Peyer's patch (tissue), 4 donors: ENCODE data around the gene PBX1. TPM values are rescaled to one million over a fixed set of nuclear protein-coding genes. Genes with fewer than 3 reads are reported as not detected.

Experiments used
- DNase-seq, 3 donors: peaks; one replicate each; pipeline ENCODE4 v3.0.0-alpha.2; 2017 to 2019
- H3K27ac ChIP-seq, 4 donors: fragments of 200-600 bp; sonication (generic); one replicate each; pipeline ENCODE4 v1.5.1; 2016 to 2019
- H3K27me3 ChIP-seq, 2 donors: fragments of 200-600 bp; sonication (generic); one replicate each; pipeline ENCODE4 v1.5.1; 2019
- H3K36me3 ChIP-seq, 3 donors: fragments of 200-600 bp; sonication (generic); one replicate each; pipeline ENCODE4 v1.5.1; 2016 to 2019
- H3K4me1 ChIP-seq, 4 donors: fragments of 200-600 bp; sonication (generic); one replicate each; pipeline ENCODE4 v1.5.1; 2016 to 2019
- H3K4me3 ChIP-seq, 4 donors: fragments of 200-600 bp; sonication (generic); 1 replicate in 3 of 4; 2 replicates in 1 of 4; pipeline ENCODE4 v1.5.1; 2016 to 2019; ENCODE audit warnings: mild to moderate bottlenecking in 1 of 4
- H3K9me3 ChIP-seq, 4 donors: fragments of 200-600 bp; sonication (generic); one replicate each; pipeline ENCODE4 v1.5.1; 2016 to 2019; ENCODE audit warnings: mild to moderate bottlenecking in 1 of 4
- POLR2A ChIP-seq, 2 donors: fragments of 450-650 bp; IDR thresholded peaks; one replicate each; pipeline ENCODE4 v1.5.1; 2017; ENCODE audit warnings: antibody characterized with exemption in 2 of 2, mild to moderate bottlenecking in 2 of 2, moderate library complexity in 2 of 2
- total RNA-seq, 4 donors: library from RNA; depleted of rRNA; stranded (reverse); fragments of >200 nt; gene quantifications; one replicate each; pipeline ENCODE4 v1.1.0, GENCODE V29; 2016
- TF ChIP-seq, protein P1 (sequence below), 6 experiments: fragments of 450-650 bp in 4 of 6; fragments of 200-600 bp in 2 of 6; sonication (generic) in 1 of 6; IDR thresholded peaks; one replicate each; pipeline ENCODE4 v1.5.1; 2017 to 2019; ENCODE audit warnings: antibody characterized with exemption in 6 of 6, mild to moderate bottlenecking in 3 of 6, moderate library complexity in 1 of 6

PBX1 gene
- total RNA-seq, 4 donors from 2014 or later = 20.6 to 57.5 (median 40.4) TPM

DNA sequence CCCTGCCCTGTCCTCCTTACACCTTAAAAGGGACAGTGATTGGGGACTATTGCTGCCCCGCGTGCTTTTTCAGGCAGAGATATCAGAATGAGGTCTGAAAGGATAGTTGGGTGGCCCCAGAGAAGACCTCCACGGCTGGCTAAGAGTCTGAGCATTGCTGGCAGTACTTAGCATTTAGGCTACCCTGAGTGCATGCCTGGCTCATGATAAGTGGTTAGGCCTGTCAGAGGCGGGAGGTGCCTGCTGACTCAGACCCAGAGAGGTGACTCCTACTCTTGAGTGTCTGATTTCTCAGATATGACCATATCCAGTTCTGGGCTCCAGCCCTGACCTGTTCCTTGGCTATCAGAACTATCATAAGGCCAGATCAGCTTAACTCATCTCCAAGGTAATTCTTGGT lies 213.7 kb downstream of the PBX1 start:
- no peak overlapping the region for H3K4me3 ChIP-seq
- H3K9me3 ChIP-seq = no peaks in the 10 kb centered on the region
- peaks cover 0 to 83% (median 11%) of the 10 kb centered on the region in 4 donors for H3K4me1 ChIP-seq
- H3K27ac ChIP-seq = peak overlapping the region in 3 of 4 donors; percentile 32 to 88 (median 71)
- H3K36me3 ChIP-seq = no peaks in the 10 kb centered on the region
- TF ChIP-seq, protein P1, sequence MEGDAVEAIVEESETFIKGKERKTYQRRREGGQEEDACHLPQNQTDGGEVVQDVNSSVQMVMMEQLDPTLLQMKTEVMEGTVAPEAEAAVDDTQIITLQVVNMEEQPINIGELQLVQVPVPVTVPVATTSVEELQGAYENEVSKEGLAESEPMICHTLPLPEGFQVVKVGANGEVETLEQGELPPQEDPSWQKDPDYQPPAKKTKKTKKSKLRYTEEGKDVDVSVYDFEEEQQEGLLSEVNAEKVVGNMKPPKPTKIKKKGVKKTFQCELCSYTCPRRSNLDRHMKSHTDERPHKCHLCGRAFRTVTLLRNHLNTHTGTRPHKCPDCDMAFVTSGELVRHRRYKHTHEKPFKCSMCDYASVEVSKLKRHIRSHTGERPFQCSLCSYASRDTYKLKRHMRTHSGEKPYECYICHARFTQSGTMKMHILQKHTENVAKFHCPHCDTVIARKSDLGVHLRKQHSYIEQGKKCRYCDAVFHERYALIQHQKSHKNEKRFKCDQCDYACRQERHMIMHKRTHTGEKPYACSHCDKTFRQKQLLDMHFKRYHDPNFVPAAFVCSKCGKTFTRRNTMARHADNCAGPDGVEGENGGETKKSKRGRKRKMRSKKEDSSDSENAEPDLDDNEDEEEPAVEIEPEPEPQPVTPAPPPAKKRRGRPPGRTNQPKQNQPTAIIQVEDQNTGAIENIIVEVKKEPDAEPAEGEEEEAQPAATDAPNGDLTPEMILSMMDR (IDR thresholded peaks at IDR 0.05) = no peak
- peak in 1 of 2 donors; percentile 16 for TF ChIP-seq POLR2A (IDR thresholded peaks at IDR 0.05)
- no peaks in the 10 kb centered on the region for H3K27me3 ChIP-seq
- peak in 2 of 3 donors; percentile 59 to 89 for DNase-seq

DNA sequence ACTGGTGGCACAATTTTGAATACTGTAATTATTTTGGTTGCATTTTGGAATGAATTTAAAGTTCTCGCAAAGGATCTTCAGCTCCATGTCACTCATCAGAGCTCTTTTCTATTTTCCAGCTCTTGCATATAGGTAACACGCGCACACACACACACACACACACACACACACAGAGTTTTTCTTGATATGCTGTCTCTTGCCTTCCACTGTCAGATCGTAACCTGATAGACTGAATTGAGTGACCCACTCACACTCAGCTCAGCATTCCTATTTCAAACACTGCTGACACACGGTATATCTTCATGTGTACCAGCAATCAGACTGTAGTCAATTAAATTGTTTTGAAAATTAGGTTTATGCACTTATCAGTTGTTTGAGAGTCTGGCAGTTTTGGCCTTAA lies 214.1 kb downstream of the PBX1 start:
- no peak for TF ChIP-seq POLR2A (IDR thresholded peaks at IDR 0.05)
- TF ChIP-seq, protein P1 (IDR thresholded peaks at IDR 0.05) = no peak
- H3K27me3 ChIP-seq = no peaks in the 10 kb centered on the region
- no peak overlapping the region for H3K4me3 ChIP-seq
- peak overlapping the region in 3 of 4 donors; percentile 32 to 88 (median 71) for H3K27ac ChIP-seq
- no peaks in the 10 kb centered on the region for H3K9me3 ChIP-seq
- peaks cover 0 to 78% (median 11%) of the 10 kb centered on the region in 4 donors for H3K4me1 ChIP-seq
- H3K36me3 ChIP-seq = no peaks in the 10 kb centered on the region
- DNase-seq = no peak

DNA sequence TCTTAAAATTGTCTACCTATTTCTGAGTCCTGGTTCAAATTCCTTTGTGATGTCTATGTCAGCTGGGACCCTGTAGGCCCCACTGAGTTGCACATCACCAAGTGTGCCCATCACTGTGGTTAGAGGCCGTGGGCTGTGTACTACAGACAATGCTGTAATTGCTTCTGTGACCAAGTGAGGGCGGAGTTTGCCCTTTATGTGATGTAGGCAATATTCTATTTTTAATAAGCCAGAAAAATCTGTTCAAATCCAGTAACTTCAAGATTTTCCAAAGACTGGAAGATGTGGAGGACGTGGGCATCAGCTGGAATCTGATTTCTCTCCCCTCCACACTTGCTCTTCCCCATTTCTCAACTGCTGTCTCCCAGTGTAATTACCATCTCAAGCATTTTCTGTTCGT lies 215.4 kb downstream of the PBX1 start:
- Histone ChIP-seq H3K36me3 (no peaks in the 10 kb centered on the region), H3K27me3 (no peaks in the 10 kb centered on the region), H3K4me1 (peaks cover 0 to 72% (median 11%) of the 10 kb centered on the region in 4 donors), H3K27ac (peak overlapping the region in 3 of 4 donors; percentile 6 to 88 (median 71)), H3K9me3 (no peaks in the 10 kb centered on the region), H3K4me3 (no peak overlapping the region)
- TF ChIP-seq, protein P1 (IDR thresholded peaks at IDR 0.05) = peak in 2 of 6 experiments; percentile 17 to 27
- no peak for TF ChIP-seq POLR2A (IDR thresholded peaks at IDR 0.05)
- no peak for DNase-seq

DNA sequence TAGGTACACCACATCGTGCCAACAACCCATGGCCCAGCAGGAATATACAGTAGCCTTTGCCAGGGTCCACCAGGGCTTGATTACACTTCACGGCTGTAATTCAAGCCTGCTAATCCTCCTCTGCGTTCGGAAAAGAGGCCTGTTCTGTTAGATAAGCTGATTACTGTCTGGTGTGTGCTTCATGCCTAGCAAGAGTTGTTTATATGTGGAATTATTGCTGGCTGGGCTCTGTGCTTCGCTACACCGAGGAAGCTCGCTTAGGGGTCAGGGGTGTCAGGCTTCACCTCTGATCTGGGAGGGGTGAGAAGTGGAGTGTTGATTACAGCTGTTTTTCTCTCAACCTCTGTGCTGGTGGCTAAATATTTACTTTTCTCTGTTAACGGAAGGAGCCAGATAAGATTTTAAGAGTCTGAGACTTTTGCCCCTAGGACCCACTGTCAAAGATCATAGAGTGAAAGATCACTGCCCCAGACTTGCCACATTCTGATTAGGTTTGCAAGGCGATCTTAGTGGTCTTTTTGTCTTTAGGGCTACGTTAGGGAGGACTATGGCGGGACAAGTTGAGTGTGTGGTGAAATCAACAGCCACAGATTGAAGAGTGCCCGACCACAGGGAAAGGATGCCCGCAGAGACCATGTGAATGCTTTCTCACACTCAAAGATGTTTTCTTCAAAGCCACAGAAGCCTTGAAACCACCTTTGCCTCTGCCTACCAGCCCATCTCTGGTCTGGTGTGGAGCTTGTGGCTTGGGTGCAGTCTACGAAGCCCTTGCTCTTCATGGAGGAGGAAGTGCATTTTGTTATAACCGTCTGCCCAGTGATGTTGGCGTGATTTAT lies 216.1 kb downstream of the PBX1 start:
- H3K4me1 ChIP-seq = peaks cover 0 to 69% (median 8%) of the 10 kb centered on the region in 4 donors
- no peaks in the 10 kb centered on the region for H3K36me3 ChIP-seq

DNA sequence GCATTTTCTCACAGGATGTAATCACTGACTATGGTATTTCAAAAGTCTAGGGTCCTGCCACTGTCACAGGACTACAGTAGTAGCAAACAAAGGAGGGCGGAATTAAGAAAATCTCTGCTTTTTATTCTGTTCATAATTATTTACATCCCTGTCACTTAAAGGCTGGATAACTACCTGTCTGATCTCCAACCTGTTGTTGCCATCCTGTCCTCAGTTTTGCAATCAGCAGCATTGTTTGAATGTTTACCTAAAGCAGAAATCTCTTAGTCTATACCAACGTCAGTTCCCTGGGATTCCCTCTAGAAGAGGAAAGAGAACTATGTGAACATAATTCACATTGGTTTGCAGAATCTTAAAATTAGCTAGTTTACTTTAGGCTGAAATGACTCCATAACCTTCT lies 218.5 kb downstream of the PBX1 start:
- no peak overlapping the region for H3K27ac ChIP-seq
- H3K27me3 ChIP-seq = no peaks in the 10 kb centered on the region
- H3K4me3 ChIP-seq = no peak overlapping the region
- H3K4me1 ChIP-seq = peaks cover 0 to 57% (median 4%) of the 10 kb centered on the region in 4 donors
- no peak for DNase-seq
- no peaks in the 10 kb centered on the region for H3K36me3 ChIP-seq
- H3K9me3 ChIP-seq = no peaks in the 10 kb centered on the region
- TF ChIP-seq, protein P1 (IDR thresholded peaks at IDR 0.05) = no peak
- no peak for TF ChIP-seq POLR2A (IDR thresholded peaks at IDR 0.05)

More for the DNA sequence above, 216.1 kb downstream of the PBX1 start:
- Histone ChIP-seq H3K27me3 (no peaks in the 10 kb centered on the region), H3K27ac (peak overlapping the region in 3 of 4 donors; percentile 6 to 88 (median 71)), H3K4me3 (no peak overlapping the region), H3K9me3 (no peaks in the 10 kb centered on the region)
- peak in 2 of 3 donors; percentile 64 to 65 for DNase-seq
- TF ChIP-seq, protein P1 (IDR thresholded peaks at IDR 0.05) = no peak
- no peak for TF ChIP-seq POLR2A (IDR thresholded peaks at IDR 0.05)
